Anterior cingulate cortex (tissue), 58 donors: Measurements from ENCODE around the gene GBP5.
"Not testable (repeated sequence)": the region's sequence is repeated elsewhere in the genome, so short reads cannot be mapped to it uniquely, and the experiment has no call there.

ENCODE experiments used
- DNase-seq, 58 donors: peaks; one replicate each; lab custom pipeline; 2025; lab: John Stamatoyannopoulos, UW

Gene GBP5, protein sequence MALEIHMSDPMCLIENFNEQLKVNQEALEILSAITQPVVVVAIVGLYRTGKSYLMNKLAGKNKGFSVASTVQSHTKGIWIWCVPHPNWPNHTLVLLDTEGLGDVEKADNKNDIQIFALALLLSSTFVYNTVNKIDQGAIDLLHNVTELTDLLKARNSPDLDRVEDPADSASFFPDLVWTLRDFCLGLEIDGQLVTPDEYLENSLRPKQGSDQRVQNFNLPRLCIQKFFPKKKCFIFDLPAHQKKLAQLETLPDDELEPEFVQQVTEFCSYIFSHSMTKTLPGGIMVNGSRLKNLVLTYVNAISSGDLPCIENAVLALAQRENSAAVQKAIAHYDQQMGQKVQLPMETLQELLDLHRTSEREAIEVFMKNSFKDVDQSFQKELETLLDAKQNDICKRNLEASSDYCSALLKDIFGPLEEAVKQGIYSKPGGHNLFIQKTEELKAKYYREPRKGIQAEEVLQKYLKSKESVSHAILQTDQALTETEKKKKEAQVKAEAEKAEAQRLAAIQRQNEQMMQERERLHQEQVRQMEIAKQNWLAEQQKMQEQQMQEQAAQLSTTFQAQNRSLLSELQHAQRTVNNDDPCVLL

DNA sequence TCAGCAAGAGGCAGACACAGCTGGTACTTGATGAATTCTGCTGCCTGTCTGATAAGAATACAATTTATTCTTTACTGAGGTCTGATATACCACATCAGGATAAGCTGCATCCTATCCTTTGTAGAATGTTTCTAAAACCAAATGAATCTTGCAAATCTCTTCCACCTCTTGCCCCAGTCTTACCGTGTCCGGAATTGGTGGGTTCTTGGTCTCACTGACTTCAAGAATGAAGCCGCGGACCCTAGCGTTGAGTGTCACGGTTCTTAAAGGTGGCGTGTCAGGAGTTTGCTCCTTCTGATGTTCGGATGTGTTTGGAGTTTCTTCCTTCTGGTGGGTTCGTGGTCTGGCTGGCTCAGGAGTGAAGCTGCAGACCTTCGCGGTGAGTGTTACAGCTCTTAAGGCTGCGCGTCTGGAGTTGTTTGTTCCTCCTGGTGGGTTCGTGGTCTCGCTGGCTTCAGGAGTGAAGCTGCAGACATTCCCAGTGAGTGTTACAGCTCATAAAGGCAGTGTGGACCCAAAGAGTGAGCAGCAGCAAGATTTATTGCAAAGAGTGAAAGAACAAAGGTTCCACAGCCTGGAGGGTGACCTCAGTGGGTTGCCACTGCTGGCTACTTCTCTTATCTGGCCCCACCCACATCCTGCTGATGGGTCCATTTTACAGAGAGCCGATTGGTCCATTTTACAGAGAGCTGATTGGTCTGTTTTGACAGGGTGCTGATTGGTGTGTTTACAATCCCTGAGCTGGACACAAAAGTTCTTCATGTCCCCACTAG lies at the start of gene GBP5:
Gene GBP5, minus strand, starts transcription at position 592 of the 773 bp plus-strand sequence. CDS start 3,305 bp downstream, outside the sequence.
- not testable (repeated sequence) for DNase-seq

DNA sequence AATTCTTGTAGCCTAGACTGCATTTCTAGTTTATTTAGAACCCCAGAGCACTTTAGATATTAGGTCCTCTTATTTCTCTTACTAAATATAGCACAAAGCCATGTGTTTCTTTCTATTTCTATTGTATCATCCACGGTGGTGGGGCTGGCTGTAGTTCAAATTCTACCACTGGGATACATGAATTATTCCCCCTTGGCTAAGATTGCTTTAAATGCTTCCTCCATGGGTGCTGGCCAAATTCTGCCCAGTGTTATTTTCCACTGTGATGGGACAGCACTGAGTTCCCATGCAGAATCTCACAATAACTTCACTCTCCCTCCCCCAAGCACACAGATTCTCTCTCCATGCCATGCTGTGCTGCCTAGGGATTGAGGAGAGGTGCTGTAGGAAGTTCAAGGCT lies 49.7 kb upstream of the GBP5 start:
- DNase-seq, result no peak

- no peak for DNase-seq
These were observed 39.9 kb upstream of the GBP5 start for GRCh38 chr1:89312572-89312971.

DNA sequence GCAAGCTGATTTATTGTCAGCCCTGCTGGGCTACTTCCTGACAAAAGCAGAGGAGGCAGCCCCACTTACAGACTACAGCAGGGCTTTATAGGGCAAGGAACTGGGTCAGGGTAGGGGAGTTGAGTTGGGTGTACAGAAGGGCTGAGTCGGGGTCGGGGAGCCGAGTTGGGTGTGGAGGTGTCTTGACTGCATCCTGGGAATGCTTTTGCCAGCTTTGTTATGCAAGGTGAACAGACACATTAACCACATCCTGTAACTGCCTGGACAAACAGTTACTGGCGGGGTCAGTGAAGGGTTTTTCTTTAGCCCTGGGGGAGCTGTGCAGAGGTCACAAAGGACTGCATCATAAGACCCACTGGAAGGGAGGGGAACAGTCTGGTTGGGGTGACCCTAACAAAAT lies 39.1 kb upstream of the GBP5 start:
- DNase-seq, result no peak

GRCh38 chr1:89310976-89311375 lies 38.3 kb upstream of the GBP5 start:
- no peak for DNase-seq

DNA sequence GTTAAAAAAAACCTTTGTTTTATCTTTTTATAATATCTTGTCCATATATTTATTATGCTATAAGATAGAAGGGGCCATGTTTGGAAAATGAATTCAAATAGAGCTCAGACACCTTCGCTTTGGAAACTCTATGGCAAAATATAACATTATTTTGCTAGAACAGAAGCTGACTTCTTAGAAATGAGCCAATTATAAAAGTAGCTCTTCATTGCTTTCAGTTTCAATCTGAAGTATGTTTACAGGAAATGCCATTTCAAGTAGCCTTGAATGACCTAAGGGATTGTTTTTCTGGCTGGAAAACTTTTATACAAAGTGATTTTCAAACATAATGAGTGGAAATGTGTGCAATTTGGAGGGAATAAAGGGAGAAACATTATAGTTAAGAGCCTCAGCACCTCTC lies 37.8 kb upstream of the GBP5 start:
- DNase-seq, result no peak

GRCh38 chr1:89309828-89310227 lies 37.2 kb upstream of the GBP5 start:
- no peak for DNase-seq

DNA sequence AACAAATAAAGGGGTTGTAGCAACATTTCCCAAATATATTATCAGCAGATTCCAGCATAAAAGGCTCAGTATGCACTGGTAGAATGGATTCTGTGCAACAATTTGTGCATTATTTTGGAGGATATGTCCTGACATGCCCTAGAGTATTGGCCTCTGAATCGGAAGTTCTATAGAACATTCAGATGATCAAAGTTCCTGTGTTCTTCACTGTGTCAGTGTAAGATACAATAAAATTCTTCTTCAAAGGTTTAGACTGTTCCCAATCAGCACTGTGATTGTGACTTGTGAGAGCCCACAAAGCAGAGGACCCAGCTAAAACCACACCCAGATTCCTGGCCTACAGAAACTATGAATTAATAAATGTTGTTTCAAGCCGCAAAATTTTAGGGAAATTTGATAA lies 33.6 kb upstream of the GBP5 start:
- no peak for DNase-seq

DNA sequence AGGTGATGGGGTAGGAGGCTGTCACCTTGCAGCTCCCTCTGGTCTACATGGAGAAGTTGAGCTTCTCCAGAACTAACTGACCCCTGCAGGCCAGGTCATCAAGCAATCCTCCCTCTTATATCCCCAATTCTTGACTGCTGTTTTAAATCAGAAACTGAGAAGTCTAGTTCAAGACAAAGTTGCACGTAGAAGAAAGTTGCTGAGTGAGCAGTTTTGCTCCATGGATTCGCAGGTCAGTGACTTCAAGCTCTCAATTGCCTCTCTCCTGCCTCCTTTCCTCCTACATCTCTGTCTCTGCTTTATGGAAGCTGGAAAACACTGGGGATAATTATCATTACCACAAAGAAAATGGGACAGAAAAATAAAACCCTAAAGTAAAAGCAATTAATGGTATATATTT lies 32.8 kb upstream of the GBP5 start:
- no peak for DNase-seq

DNA sequence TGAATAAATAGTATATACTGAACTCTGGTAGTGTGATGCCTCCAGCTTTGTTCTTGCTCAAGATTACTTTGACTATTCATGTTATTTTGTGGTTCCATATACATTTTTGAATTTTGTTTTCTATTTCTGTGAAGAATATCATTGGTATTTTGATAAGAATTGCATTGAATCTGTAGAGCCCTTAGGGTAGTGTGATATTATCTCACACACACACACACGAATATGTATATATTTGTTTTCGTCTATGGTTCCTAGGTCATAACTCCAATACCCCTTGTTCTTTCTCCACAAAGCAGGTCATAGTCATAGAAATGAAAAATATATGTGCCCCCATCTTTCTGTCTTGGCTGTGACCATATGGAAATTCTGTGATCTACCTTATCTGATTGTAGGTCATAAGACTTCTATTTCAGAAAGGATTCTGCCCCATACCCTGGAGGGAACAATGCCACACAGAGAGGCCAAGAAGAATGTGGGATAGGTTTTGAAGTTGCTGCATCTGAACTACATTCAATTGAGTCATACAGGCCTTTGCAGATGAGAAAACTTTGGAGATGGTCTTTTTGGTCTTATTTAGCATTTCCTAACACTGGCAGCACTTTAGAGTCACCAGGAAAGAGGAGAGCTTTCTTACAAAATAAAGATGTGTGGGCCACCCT lies 32.0 kb upstream of the GBP5 start:
- no peak for DNase-seq

DNA sequence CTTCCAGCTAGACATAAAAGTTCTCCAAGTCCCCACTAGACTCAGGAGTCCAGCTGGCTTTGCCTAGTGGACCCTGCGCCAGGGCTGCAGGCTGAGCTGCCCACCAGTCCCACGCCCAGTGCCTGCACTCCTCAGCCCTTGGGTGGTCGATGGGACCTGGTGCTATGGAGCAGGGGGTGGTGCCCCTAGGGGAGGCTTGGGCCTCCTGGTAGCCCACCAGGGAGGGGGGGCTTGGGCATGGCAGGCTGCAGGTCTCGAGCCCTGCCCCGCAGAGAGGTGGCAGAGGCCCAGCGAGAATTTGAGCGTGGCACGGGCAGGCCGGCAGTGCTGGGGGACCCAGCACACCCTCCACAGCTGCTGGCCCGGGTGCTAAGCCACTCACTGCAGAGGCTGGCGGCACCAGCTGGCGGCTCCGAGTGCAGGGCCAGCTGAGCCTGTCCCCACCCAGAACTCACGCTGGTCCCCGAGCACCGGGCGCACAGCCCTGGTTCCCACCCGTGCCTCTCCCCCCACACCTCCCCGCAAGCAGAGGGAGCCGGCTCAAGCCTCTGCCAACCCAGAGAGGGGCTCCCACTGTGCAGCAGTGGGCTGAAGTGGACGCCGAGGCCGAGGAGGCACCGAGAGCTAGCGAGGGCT lies 30.2 kb upstream of the GBP5 start:
- no peak for DNase-seq

DNA sequence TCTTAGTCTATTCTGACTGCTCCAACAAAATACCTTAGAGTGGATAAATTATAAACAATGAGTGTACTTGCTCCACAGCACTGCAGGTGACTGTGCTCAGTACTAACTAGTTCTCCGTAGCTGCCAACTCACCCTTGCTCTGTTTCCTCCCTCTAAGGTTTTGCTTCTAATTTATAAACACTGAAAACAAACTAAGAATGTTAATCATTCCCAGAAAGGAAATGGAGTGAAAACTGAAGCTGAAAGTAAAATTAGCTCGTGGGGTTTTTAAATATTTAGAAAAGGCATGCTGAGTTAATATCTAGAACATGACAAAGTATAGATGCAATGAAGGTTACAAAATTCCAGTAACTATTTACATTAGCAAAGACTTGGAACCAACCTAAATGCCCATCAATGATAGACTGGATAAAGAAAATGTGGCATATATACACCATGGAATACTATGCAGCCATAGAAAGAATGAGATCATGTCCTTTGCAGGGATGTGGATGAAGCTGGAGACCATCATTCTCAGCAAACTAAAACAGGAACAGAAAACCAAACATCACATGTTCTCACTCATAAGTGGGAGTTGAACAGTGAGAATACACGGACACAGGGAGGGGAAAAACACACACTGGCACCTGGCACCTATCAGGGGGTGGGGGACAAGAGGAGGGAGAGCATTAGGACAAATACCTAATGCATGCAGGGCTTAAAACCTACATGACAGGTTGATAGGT lies 27.2 kb upstream of the GBP5 start:
- not testable (repeated sequence) for DNase-seq

DNA sequence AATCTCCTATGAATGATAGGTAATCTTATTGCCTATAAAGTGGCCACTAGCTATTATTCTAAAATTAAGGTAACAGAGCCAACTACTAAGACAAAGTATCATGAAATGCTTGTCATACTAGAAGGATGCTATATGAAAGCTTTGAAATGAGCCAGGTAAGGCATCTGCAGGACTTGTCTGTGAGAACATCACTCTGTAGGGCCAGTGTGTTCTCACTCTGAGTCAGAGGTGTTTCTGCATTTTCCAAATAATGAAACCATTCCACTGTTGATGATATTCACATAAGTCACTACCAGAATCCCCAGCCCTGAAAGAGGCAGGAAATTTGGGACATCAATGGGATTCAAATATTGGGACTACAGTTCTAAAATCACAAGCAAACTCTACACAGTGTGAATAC lies 25.8 kb upstream of the GBP5 start:
- DNase-seq, result no peak

GRCh38 chr1:89295187-89295586 lies 22.5 kb upstream of the GBP5 start:
- DNase-seq, result no peak

DNA sequence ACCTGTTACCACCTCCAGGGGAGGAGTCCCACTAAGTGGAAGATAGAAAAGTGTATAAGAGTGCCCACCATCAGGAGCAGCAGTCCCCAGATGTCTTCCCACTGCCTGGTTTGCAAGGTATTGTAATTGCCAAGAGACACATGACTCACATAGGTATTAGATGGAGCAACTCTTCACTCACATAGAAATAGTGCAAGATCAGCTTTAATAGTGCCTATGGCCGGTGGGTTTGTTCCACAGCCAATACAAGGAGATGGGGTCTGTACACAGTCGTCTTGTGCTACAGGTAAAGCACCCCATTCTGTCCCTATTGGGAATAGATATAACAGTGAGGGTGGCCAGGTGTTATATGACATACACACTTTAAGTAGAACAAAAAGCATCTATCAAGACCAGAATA lies 18.6 kb upstream of the GBP5 start:
- no peak for DNase-seq

- no peak for DNase-seq
These were observed 15.3 kb upstream of the GBP5 start for GRCh38 chr1:89288051-89288340.

DNA sequence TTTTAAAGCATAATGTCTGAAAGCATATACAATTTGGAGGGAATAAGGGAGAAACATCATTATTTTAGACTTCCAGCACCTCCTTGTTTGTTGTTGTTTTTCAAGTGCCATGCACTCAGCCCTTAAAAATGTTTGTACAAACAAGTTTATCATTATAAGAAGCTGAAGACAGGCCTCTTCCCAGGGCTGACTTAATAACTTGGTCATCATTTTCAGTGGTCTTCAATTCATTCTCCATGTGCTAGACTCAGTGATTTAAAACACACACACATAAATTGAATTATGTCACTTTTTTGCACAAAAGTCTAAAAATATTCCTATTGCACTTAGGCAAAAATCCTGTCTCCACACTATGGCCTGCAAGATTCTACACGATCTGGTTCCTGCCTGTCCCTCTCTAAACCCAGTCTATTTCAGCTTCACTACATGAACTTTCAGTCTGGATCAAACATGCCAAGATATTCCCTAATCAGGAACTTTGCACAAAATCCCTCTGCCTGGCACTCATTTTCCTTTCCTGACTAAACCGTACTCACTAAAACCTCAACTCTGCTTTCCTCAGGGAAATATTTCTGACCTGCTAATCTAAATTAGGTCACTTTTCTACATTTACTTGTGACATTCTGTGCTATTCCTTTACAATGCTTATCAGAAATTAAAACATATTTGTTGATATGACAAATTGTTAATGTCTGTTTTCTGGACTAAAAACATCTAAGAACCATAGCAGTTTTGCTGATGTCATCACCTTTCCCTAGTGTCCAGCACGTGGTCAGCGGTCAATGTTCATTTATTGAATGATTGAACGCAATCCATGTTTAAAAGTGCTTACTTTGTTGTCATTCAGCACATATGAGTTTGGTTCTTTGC lies 14.8 kb upstream of the GBP5 start:
- no peak for DNase-seq

GRCh38 chr1:89286549-89287180 lies 14.0 kb upstream of the GBP5 start:
- DNase-seq, result no peak
